SH-SY5Y (cell line): Measurements from ENCODE around the gene SYNDIG1.

Source experiments
- GATA2 ChIP-seq: IDR thresholded peaks from 2 replicates; pipeline ENCODE4 v1.6.1; 2011; ENCODE audit warnings: mild to moderate bottlenecking, low read depth, low read length
- GATA3 ChIP-seq: IDR thresholded peaks from 2 replicates; pipeline ENCODE4 v1.6.1; 2011; ENCODE audit warnings: low read depth, mild to moderate bottlenecking, low read length, moderate library complexity

- no peak for TF ChIP-seq GATA2
- no peak for TF ChIP-seq GATA3
Observed at GRCh38 chr20:24456398-24456781, 13.0 kb upstream of the SYNDIG1 start.
